Mesothelial cell of epicardium (in vitro differentiated cells): ENCODE results near the gene TRAF3. TPM values are rescaled to one million over a fixed set of nuclear protein-coding genes. Genes with fewer than 3 reads are reported as not detected.

Source experiments
- DNase-seq, 2 experiments: peaks; one replicate each; pipeline ENCODE4 v3.0.0; 2021; ENCODE audit warnings: low spot score in 2 of 2; ENCODE audit not compliant: unreplicated experiment in 2 of 2
- H3K27ac Mint-ChIP-seq: 2 replicates; pipeline ENCODE4 v1.8.0; 2021; ENCODE audit warnings: mixed read lengths
- H3K27me3 Mint-ChIP-seq: 2 replicates; pipeline ENCODE4 v1.8.0; 2021; ENCODE audit warnings: low read depth, mixed read lengths
- H3K36me3 Mint-ChIP-seq: 2 replicates; pipeline ENCODE4 v1.8.0; 2021; ENCODE audit warnings: mixed read lengths
- H3K4me1 Mint-ChIP-seq: 2 replicates; pipeline ENCODE4 v1.8.0; 2021; ENCODE audit warnings: mixed read lengths
- H3K4me3 Mint-ChIP-seq: 2 replicates; pipeline ENCODE4 v1.8.0; 2021; ENCODE audit warnings: mild to moderate bottlenecking, moderate library complexity, mixed read lengths
- H3K9me3 Mint-ChIP-seq: 2 replicates; pipeline ENCODE4 v1.8.0; 2021; ENCODE audit warnings: mixed read lengths
- CTCF ChIP-seq: fragments of 200-600 bp; sonication (generic); IDR thresholded peaks from one replicate; pipeline ENCODE4 v1.5.0; 2021; ENCODE audit warnings: antibody characterized with exemption; ENCODE audit not compliant: unreplicated experiment
- total RNA-seq: library from RNA; stranded (reverse); gene quantifications from 3 replicates; pipeline ENCODE4 v1.2.1, GENCODE V29; 2021

The TRAF3 gene
- total RNA-seq, 1 donor from 2014 or later: 26.4 TPM

GRCh38 chr14:102878174-102878969, 101.1 kb downstream of the TRAF3 start:
- TF ChIP-seq CTCF: no peak
- Mint-ChIP-seq H3K4me1 (no peaks in the 10 kb centered on the region), H3K9me3 (no peaks in the 10 kb centered on the region), H3K27ac (no peak overlapping the region), H3K36me3 (peaks cover 14% of the 10 kb centered on the region), H3K27me3 (no peaks in the 10 kb centered on the region), H3K4me3 (no peak overlapping the region)
- DNase-seq: no peak

- no peak for DNase-seq
- Mint-ChIP-seq H3K4me3 (no peak overlapping the region), H3K27ac (no peak overlapping the region), H3K9me3 (no peaks in the 10 kb centered on the region), H3K36me3 (peaks cover 15% of the 10 kb centered on the region), H3K4me1 (no peaks in the 10 kb centered on the region), H3K27me3 (no peaks in the 10 kb centered on the region)
- TF ChIP-seq CTCF: no peak
Observed at GRCh38 chr14:102878970-102879460, 101.8 kb downstream of the TRAF3 start.

GRCh38 chr14:102882226-102882906, 105.1 kb downstream of the TRAF3 start:
- H3K27ac Mint-ChIP-seq: no peak overlapping the region
- peaks cover 21% of the 10 kb centered on the region for H3K36me3 Mint-ChIP-seq
- no peaks in the 10 kb centered on the region for H3K27me3 Mint-ChIP-seq
- no peaks in the 10 kb centered on the region for H3K4me1 Mint-ChIP-seq
- TF ChIP-seq CTCF: no peak
- H3K9me3 Mint-ChIP-seq: no peaks in the 10 kb centered on the region
- H3K4me3 Mint-ChIP-seq: no peak overlapping the region
- DNase-seq: no peak

- Mint-ChIP-seq H3K27me3 (no peaks in the 10 kb centered on the region), H3K9me3 (no peaks in the 10 kb centered on the region), H3K27ac (no peak overlapping the region), H3K36me3 (peaks cover 23% of the 10 kb centered on the region), H3K4me3 (no peak overlapping the region), H3K4me1 (no peaks in the 10 kb centered on the region)
- DNase-seq: no peak
- TF ChIP-seq CTCF: no peak
Observed at GRCh38 chr14:102883089-102883541, 105.9 kb downstream of the TRAF3 start.

- no peak overlapping the region for H3K27ac Mint-ChIP-seq
- H3K36me3 Mint-ChIP-seq: peaks cover 27% of the 10 kb centered on the region
- no peaks in the 10 kb centered on the region for H3K9me3 Mint-ChIP-seq
- no peaks in the 10 kb centered on the region for H3K27me3 Mint-ChIP-seq
- H3K4me3 Mint-ChIP-seq: no peak overlapping the region
- no peaks in the 10 kb centered on the region for H3K4me1 Mint-ChIP-seq
- no peak for DNase-seq
- no peak for TF ChIP-seq CTCF
Observed at GRCh38 chr14:102883554-102883953, 106.3 kb downstream of the TRAF3 start.
